GM12801 (cell line): ENCODE data around the gene CFAP46.

ENCODE experiments used
- TF ChIP-seq, protein P1 (sequence below): IDR thresholded peaks from one replicate; pipeline ENCODE4 v1.5.1; 2011; ENCODE audit warnings: control low read depth; ENCODE audit not compliant: insufficient read length; ENCODE audit errors: extremely low read depth

Gene CFAP46

DNA sequence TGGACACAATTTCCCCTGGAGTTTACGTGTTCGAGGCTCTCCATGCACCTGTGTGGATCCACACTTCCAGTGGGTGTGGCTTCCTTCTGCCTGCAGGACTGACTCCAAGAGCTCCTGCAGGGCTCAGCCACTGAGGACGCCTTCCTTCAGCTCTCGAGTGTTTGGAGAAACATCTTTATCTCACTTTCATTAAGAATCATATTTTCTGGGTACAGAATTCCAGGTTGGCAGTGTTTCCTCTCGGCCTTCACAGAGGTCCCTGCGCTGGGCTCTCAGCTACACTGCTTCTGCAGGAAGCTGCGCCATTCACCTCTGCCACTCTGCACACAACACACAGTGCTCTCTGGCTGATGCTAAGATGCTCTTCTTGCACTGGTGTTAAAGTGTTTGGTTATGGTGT, 86.5 kb downstream of the CFAP46 start:
- TF ChIP-seq, protein P1, sequence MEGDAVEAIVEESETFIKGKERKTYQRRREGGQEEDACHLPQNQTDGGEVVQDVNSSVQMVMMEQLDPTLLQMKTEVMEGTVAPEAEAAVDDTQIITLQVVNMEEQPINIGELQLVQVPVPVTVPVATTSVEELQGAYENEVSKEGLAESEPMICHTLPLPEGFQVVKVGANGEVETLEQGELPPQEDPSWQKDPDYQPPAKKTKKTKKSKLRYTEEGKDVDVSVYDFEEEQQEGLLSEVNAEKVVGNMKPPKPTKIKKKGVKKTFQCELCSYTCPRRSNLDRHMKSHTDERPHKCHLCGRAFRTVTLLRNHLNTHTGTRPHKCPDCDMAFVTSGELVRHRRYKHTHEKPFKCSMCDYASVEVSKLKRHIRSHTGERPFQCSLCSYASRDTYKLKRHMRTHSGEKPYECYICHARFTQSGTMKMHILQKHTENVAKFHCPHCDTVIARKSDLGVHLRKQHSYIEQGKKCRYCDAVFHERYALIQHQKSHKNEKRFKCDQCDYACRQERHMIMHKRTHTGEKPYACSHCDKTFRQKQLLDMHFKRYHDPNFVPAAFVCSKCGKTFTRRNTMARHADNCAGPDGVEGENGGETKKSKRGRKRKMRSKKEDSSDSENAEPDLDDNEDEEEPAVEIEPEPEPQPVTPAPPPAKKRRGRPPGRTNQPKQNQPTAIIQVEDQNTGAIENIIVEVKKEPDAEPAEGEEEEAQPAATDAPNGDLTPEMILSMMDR = no peak

DNA sequence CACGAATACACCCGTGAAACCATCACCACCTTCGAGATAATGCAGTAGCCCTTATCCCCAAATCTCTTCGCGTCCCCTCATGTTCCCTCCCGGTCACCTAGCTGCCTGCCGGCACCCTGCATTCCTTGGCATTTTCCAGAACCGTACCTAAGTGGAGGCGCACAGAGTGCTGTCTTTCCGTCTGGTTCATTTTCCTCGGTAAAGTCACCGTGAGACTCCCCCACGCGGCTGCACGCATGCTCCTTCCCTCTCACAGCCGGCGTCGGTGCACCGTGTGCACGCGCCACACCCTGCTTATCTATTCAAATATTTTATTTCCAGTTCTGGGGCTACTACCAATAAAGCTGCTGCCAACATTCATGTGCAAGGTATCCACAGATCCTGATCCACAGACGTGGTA, 90.9 kb downstream of the CFAP46 start:
- TF ChIP-seq, protein P1 = no peak

- TF ChIP-seq, protein P1 = no peak
Observed at GRCh38 chr10:132850896-132851295, 91.5 kb downstream of the CFAP46 start.

- TF ChIP-seq, protein P1 = no peak
Observed at GRCh38 chr10:132850246-132850645, 92.1 kb downstream of the CFAP46 start.

GRCh38 chr10:132849546-132850031, 92.8 kb downstream of the CFAP46 start:
- TF ChIP-seq, protein P1 = no peak

DNA sequence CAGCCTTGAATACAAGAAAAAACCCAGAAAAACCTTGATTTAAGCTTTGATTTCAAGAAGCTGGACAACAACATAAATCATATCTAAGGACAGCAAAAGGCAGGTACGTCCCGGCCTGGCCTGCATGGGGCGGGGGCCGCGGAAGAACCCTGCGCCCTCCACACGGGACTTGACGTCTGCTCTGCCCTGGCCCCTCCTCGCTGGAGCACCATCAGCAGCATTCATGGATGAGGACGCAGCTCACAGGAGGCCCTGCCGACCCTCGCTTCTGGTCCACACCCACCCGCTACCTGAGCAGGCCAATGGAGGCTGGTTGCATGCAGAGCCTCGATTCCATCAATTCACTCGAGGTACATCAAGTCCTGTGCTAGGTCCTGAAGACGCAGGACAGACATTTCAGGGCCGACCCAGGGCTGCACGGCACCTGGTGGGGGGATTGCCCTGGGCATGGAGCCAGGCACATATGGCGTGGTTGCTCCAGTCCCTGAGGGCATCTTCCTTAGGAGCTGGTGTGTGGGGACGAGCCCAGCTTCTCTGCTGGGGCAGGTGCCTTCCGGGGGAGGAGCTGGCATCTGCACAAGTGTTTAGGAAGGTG, 93.3 kb downstream of the CFAP46 start:
- TF ChIP-seq, protein P1 = no peak

- TF ChIP-seq, protein P1 = no peak
Observed at GRCh38 chr10:132848291-132848701, 94.1 kb downstream of the CFAP46 start.
